HCT116 (cell line): ENCODE measurements around the gene C6orf132. TPM values are rescaled to one million over a fixed set of nuclear protein-coding genes. Genes with fewer than 3 reads are reported as not detected.

Experiments
- ATAC-seq: fragments of 200-7000 bp; cut with Tn5 transposase; 2 replicates; pipeline ENCODE4 v1.9.1; 2020; ENCODE audit warnings: mild to moderate bottlenecking, moderate library complexity
- BruUV-seq: library from RNA; stranded (reverse); fragments of 400-500 nt; replicated peaks from 2 replicates; lab custom pipeline; 2021; lab: Mats Ljungman, UMichigan
- CTCF ChIA-PET: fragments of 300-600 bp; sonication (Branson Sonifier 250); formaldehyde crosslinking; loops from one replicate; lab custom pipeline; 2021; ENCODE audit warnings: antibody characterized with exemption; lab: Charles Lee
- POLR2A ChIA-PET: fragments of 300-600, 350-600 bp; sonication (Branson Sonifier 250); formaldehyde crosslinking; loops from one replicate; lab custom pipeline; 2021; ENCODE audit warnings: antibody characterized with exemption; lab: Charles Lee
- RAD21 ChIA-PET, 2 experiments: fragments of 300-600 bp; sonication (Branson Sonifier 250); formaldehyde crosslinking; loops; one replicate each; lab custom pipeline; 2023; ENCODE audit warnings: low total read pairs in 2 of 2; ENCODE audit not compliant: uncharacterized antibody in 2 of 2, unreplicated experiment in 2 of 2, low non-redundant PET in 1 of 2; lab: Charles Lee
- DNase-seq: peaks from one replicate; pipeline ENCODE4 v3.0.0-alpha.2; 2010; ENCODE audit warnings: low read depth, low spot score
- H2AFZ ChIP-seq: fragments of 200-600 bp; shearing (Covaris generic), sonication (generic); 2 replicates; pipeline ENCODE4 v1.6.1; 2017; ENCODE audit warnings: low read depth, mixed run types, mixed read lengths, antibody characterized with exemption, low read length; ENCODE audit not compliant: poor library complexity, severe bottlenecking
- H3K27ac ChIP-seq: 2 replicates; pipeline ENCODE4 v1.5.1; 2012; ENCODE audit warnings: low read depth, low read length
- H3K27me3 ChIP-seq: fragments of 200-600 bp; sonication (generic); 2 replicates; pipeline ENCODE4 v1.6.1; 2016; ENCODE audit warnings: mixed run types, low read length, mixed read lengths; ENCODE audit not compliant: insufficient read depth
- H3K36me3 ChIP-seq, 2 experiments: fragments of 200-500 bp in 1 of 2; fragments of 200-600 bp in 1 of 2; sonication (Bioruptor generic) in 1 of 2; sonication (generic) in 1 of 2; 2 replicates each; pipeline versions ENCODE4 v1.5.1 to v1.6.1; 2014 to 2016; ENCODE audit warnings: low read length in 2 of 2, inconsistent platforms in 1 of 2, mixed read lengths in 1 of 2, mixed run types in 1 of 2; ENCODE audit not compliant: insufficient read depth in 2 of 2, control insufficient read depth in 1 of 2
- H3K4me1 ChIP-seq, 2 experiments: fragments of 200-600 bp in 1 of 2; sonication (generic) in 1 of 2; 2 replicates each; pipeline versions ENCODE4 v1.5.1 to v1.6.1; 2012 to 2017; ENCODE audit warnings: low read length in 2 of 2, inconsistent platforms in 1 of 2, mild to moderate bottlenecking in 1 of 2, mixed read lengths in 1 of 2, mixed run types in 1 of 2, moderate library complexity in 1 of 2; ENCODE audit not compliant: insufficient read depth in 2 of 2, control insufficient read depth in 1 of 2
- H3K4me2 ChIP-seq: fragments of 200-600 bp; sonication (generic); 2 replicates; pipeline ENCODE4 v1.6.1; 2017; ENCODE audit warnings: mixed run types, low read length, mixed read lengths
- H3K4me3 ChIP-seq, 2 experiments: fragments of 200-600 bp in 1 of 2; sonication (generic) in 1 of 2; replicated peaks in 1 of 2; 2 replicates each; pipeline ENCODE4 v1.5.1; 2011 to 2016; ENCODE audit warnings: low read length in 2 of 2, control low read depth in 1 of 2, low read depth in 1 of 2, mild to moderate bottlenecking in 1 of 2, mixed read lengths in 1 of 2, mixed run types in 1 of 2
- H3K79me2 ChIP-seq: fragments of 200-600 bp; sonication (generic); 2 replicates; pipeline ENCODE4 v1.6.1; 2017; ENCODE audit warnings: mild to moderate bottlenecking, mixed run types, low read length, moderate library complexity, mixed read lengths; ENCODE audit not compliant: insufficient read depth
- H3K9ac ChIP-seq: fragments of 200-600 bp; sonication (generic); 2 replicates; pipeline ENCODE4 v1.6.1; 2016; ENCODE audit warnings: low read length, mixed read lengths
- H3K9me2 ChIP-seq: fragments of 200-600 bp; sonication (generic), shearing (Covaris generic); 2 replicates; pipeline ENCODE4 v1.6.1; 2017; ENCODE audit warnings: mixed run types, mild to moderate bottlenecking, moderate library complexity; ENCODE audit not compliant: insufficient read depth
- H3K9me3 ChIP-seq, 2 experiments: fragments of 200-500 bp in 1 of 2; fragments of 200-600 bp in 1 of 2; sonication (Bioruptor generic) in 1 of 2; sonication (generic) in 1 of 2; 2 replicates each; pipeline ENCODE4 v1.6.1; 2014 to 2017; ENCODE audit warnings: low read length in 2 of 2, mixed read lengths in 2 of 2, inconsistent platforms in 1 of 2, low read depth in 1 of 2, mild to moderate bottlenecking in 1 of 2, mixed run types in 1 of 2, moderate library complexity in 1 of 2; ENCODE audit not compliant: control insufficient read depth in 1 of 2, insufficient read depth in 1 of 2
- H4K20me1 ChIP-seq: fragments of 200-600 bp; sonication (generic), shearing (Covaris generic); 2 replicates; pipeline ENCODE4 v1.6.1; 2017; ENCODE audit warnings: mixed run types, mild to moderate bottlenecking, moderate library complexity; ENCODE audit not compliant: insufficient read depth
- CBX3 ChIP-seq: IDR thresholded peaks from 2 replicates; pipeline ENCODE4 v1.6.1; 2012; ENCODE audit warnings: low read depth
- CEBPB ChIP-seq: IDR thresholded peaks from 2 replicates; pipeline ENCODE4 v1.6.1; 2012; ENCODE audit warnings: low read depth
- EGR1 ChIP-seq: IDR thresholded peaks from 2 replicates; pipeline ENCODE4 v1.6.1; 2012; ENCODE audit warnings: low read depth
- EZH2 ChIP-seq: fragments of 200-600 bp; sonication (generic); IDR thresholded peaks from 2 replicates; pipeline ENCODE4 v1.6.1; 2017; ENCODE audit warnings: antibody characterized with exemption, mixed run types
- FOSL1 ChIP-seq: IDR thresholded peaks from 2 replicates; pipeline ENCODE4 v1.6.1; 2012; ENCODE audit warnings: low read depth
- JUND ChIP-seq: IDR thresholded peaks from 2 replicates; pipeline ENCODE4 v1.6.1; 2012
- POLR2A ChIP-seq: IDR thresholded peaks from 2 replicates; pipeline ENCODE4 v1.7.0; 2011; ENCODE audit warnings: borderline replicate concordance; ENCODE audit not compliant: insufficient read depth, insufficient read length; ENCODE audit errors: extremely low read depth
- POLR2AphosphoS5 ChIP-seq: IDR thresholded peaks from 2 replicates; pipeline ENCODE4 v1.6.1; 2011; ENCODE audit warnings: mild to moderate bottlenecking, low read depth, low read length, moderate library complexity
- RAD21 ChIP-seq: IDR thresholded peaks from 2 replicates; pipeline ENCODE4 v1.6.1; 2012; ENCODE audit warnings: low read depth, mild to moderate bottlenecking
- SIN3A ChIP-seq: IDR thresholded peaks from 2 replicates; pipeline ENCODE4 v1.6.1; 2012; ENCODE audit warnings: low read depth
- SP1 ChIP-seq: IDR thresholded peaks from 2 replicates; pipeline ENCODE4 v1.6.1; 2012; ENCODE audit warnings: low read depth
- YY1 ChIP-seq: IDR thresholded peaks from 2 replicates; pipeline ENCODE4 v1.6.1; 2011; ENCODE audit warnings: low read length, low read depth, moderate library complexity, mild to moderate bottlenecking; ENCODE audit not compliant: insufficient replicate concordance; ENCODE audit errors: extremely low read depth
- ZFX ChIP-seq: fragments of 450-650 bp; IDR thresholded peaks from 2 replicates; pipeline ENCODE4 v1.6.1; 2017
- ZNF274 ChIP-seq: fragments of 200-500 bp; sonication (Bioruptor generic); IDR thresholded peaks from 2 replicates; pipeline ENCODE4 v1.6.1; 2014; ENCODE audit warnings: mild to moderate bottlenecking, low read depth, low read length, inconsistent platforms
- intact Hi-C: fragments of 100-400 bp; cut with micrococcal nuclease; formaldehyde crosslinking; loops from 2 replicates; pipeline ENCODE4 v1.10.0; 2022
- total RNA-seq: library from RNA; stranded (reverse); gene quantifications from one replicate; pipeline ENCODE4 v1.2.1, GENCODE V29; 2021; ENCODE audit not compliant: unreplicated experiment
- TF ChIP-seq, protein P1 (sequence below): IDR thresholded peaks from 2 replicates; pipeline ENCODE4 v1.6.1; 2012
- TF ChIP-seq, protein P2 (sequence below), 3 experiments: fragments of 200-600 bp in 1 of 3; sonication (generic) in 1 of 3; IDR thresholded peaks in 2 of 3; conservative IDR thresholded peaks in 1 of 3; 2 replicates each; pipeline ENCODE4 v1.5.1; 2012 to 2017; ENCODE audit warnings: low read depth in 2 of 3, low read length in 2 of 3, antibody characterized with exemption in 1 of 3, borderline replicate concordance in 1 of 3, control low read depth in 1 of 3, mild to moderate bottlenecking in 1 of 3, mixed read lengths in 1 of 3, mixed run types in 1 of 3, moderate library complexity in 1 of 3; ENCODE audit not compliant: insufficient read depth in 1 of 3
- TF ChIP-seq, protein P3 (sequence below): IDR thresholded peaks from 2 replicates; pipeline ENCODE4 v1.6.1; 2011; ENCODE audit warnings: mild to moderate bottlenecking, low read length, moderate library complexity; ENCODE audit not compliant: insufficient replicate concordance; ENCODE audit errors: extremely low read depth
- TF ChIP-seq, protein P4 (sequence below): IDR thresholded peaks from 2 replicates; pipeline ENCODE4 v1.6.1; 2012

C6orf132 gene
- total RNA-seq, 1 experiment from 2014 or later = 18.9 TPM

DNA sequence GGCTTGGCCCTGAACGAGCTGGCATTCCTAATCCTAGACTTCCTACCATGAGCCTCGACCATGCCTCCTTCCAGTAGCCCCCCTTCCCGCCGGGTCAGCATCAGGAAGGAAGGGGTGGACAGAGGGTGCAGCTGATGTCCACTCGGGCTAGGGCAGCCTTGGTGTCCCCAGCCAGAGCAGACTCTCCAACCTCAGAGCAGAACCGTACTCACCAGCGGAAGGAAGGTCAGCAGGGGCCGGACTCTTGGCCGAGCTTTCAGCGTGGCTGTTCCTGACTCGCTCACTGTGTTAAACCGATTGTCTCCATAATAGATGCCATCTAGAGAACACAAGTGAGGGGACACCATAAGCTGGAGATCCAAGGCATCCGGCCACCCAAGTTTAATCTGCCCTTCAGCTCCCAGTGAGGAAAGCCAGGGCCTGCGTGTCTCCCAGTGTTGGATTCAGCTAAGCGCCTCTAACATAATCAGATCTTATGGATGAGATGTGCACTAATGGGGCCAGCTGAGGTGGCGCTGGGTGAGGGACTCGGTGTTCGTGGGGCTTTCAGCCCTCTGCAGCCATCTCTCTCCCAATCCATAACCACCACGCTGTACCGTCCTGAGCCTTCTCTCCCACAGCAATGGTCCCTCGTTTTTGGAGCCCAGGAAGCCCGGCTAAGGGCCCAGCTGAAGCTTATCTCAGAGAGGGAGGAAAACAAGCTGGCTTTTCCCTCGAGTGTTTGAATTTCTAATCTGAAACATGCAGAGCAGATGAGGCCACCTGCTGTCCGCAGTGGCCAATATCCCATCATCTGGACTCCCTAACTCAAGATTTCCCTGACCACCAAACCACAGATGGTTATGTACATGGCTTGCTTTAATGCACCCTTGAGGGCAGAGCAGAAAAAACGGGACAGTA, 13.7 kb downstream of the C6orf132 start:
- POLR2A ChIA-PET = no interaction called here
- no peak overlapping the region for H3K4me2 ChIP-seq
- ATAC-seq = no peak
- no peaks in the 10 kb centered on the region for H4K20me1 ChIP-seq
- no TSS peak for BruUV-seq
- no peak overlapping the region for H3K27ac ChIP-seq
- H2AFZ ChIP-seq = no peak overlapping the region
- CTCF ChIA-PET = no interaction called here
- no peaks in the 10 kb centered on the region for H3K27me3 ChIP-seq
- no peak for DNase-seq
- TF ChIP-seq CEBPB (no peak), JUND (no peak), RAD21 (no peak), SP1 (no peak), EGR1 (no peak), EZH2 (no peak), CBX3 (no peak), ZNF274 (no peak), POLR2AphosphoS5 (no peak), FOSL1 (no peak), ZFX (no peak), POLR2A (no peak), SIN3A (no peak), YY1 (no peak)
- TF ChIP-seq, protein P1, sequence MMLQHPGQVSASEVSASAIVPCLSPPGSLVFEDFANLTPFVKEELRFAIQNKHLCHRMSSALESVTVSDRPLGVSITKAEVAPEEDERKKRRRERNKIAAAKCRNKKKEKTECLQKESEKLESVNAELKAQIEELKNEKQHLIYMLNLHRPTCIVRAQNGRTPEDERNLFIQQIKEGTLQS = no peak
- TF ChIP-seq, protein P2, sequence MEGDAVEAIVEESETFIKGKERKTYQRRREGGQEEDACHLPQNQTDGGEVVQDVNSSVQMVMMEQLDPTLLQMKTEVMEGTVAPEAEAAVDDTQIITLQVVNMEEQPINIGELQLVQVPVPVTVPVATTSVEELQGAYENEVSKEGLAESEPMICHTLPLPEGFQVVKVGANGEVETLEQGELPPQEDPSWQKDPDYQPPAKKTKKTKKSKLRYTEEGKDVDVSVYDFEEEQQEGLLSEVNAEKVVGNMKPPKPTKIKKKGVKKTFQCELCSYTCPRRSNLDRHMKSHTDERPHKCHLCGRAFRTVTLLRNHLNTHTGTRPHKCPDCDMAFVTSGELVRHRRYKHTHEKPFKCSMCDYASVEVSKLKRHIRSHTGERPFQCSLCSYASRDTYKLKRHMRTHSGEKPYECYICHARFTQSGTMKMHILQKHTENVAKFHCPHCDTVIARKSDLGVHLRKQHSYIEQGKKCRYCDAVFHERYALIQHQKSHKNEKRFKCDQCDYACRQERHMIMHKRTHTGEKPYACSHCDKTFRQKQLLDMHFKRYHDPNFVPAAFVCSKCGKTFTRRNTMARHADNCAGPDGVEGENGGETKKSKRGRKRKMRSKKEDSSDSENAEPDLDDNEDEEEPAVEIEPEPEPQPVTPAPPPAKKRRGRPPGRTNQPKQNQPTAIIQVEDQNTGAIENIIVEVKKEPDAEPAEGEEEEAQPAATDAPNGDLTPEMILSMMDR (IDR thresholded peaks at IDR 0.05 in 2 of 3, conservative IDR thresholded peaks at IDR 0.05 in 1 of 3; ENCODE audit: borderline replicate concordance in 1 of 3, insufficient read depth in 1 of 3, low read depth in 2 of 3, low read length in 2 of 3) = no peak
- TF ChIP-seq, protein P3, sequence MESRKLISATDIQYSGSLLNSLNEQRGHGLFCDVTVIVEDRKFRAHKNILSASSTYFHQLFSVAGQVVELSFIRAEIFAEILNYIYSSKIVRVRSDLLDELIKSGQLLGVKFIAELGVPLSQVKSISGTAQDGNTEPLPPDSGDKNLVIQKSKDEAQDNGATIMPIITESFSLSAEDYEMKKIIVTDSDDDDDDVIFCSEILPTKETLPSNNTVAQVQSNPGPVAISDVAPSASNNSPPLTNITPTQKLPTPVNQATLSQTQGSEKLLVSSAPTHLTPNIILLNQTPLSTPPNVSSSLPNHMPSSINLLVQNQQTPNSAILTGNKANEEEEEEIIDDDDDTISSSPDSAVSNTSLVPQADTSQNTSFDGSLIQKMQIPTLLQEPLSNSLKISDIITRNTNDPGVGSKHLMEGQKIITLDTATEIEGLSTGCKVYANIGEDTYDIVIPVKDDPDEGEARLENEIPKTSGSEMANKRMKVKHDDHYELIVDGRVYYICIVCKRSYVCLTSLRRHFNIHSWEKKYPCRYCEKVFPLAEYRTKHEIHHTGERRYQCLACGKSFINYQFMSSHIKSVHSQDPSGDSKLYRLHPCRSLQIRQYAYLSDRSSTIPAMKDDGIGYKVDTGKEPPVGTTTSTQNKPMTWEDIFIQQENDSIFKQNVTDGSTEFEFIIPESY = no peak
- TF ChIP-seq, protein P4, sequence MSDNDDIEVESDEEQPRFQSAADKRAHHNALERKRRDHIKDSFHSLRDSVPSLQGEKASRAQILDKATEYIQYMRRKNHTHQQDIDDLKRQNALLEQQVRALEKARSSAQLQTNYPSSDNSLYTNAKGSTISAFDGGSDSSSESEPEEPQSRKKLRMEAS = no peak
- no peaks in the 10 kb centered on the region for H3K9me2 ChIP-seq
- H3K36me3 ChIP-seq = peaks cover 17 to 36% of the 10 kb centered on the region in 2 experiments; a peak in 2 of 4 replicates
- H3K9me3 ChIP-seq = no peaks in the 10 kb centered on the region
- intact Hi-C loops = no loop called here
- H3K79me2 ChIP-seq = peaks cover 24% of the 10 kb centered on the region; the same call in 1 of the 2 replicates
- RAD21 ChIA-PET = no interaction called here
- H3K9ac ChIP-seq = no peak overlapping the region
- H3K4me3 ChIP-seq = no peak overlapping the region
- H3K4me1 ChIP-seq = peaks cover 5 to 38% of the 10 kb centered on the region in 2 experiments
